Right lobe of liver (tissue), 6 donors: Measurements from ENCODE around the gene CCDC127. TPM values are rescaled to one million over a fixed set of nuclear protein-coding genes. Genes with fewer than 3 reads are reported as not detected.
"Not testable (repeated sequence)": the region's sequence is repeated elsewhere in the genome, so short reads cannot be mapped to it uniquely, and the experiment has no call there.

ENCODE experiments used
- ATAC-seq, 4 donors: fragments of 200-7000 bp; cut with Tn5 transposase; one replicate each; pipeline ENCODE4 v1.9.1; 2020; ENCODE audit warnings: mild to moderate bottlenecking in 4 of 4, moderate library complexity in 4 of 4
- DNase-seq, 3 donors: peaks; one replicate each; pipeline ENCODE4 v3.0.0-alpha.2; 2020
- H3K27ac ChIP-seq, 3 donors: fragments of 200-600 bp; one replicate each; pipeline ENCODE4 v1.8.0; 2022
- H3K27me3 ChIP-seq, 2 donors: fragments of 200-600 bp; one replicate each; pipeline ENCODE4 v1.8.0; 2022
- H3K36me3 ChIP-seq, 4 donors: fragments of 200-600 bp; sonication (generic) in 1 of 4; one replicate each; pipeline versions ENCODE4 v1.5.1 to v1.8.0; 2017 to 2022; ENCODE audit warnings: control low read depth in 1 of 4
- H3K4me1 ChIP-seq, 4 donors: fragments of 200-600 bp; sonication (generic) in 1 of 4; one replicate each; pipeline versions ENCODE4 v1.5.1 to v1.8.0; 2017 to 2022; ENCODE audit warnings: control low read depth in 1 of 4
- H3K4me3 ChIP-seq, 3 donors: fragments of 200-600 bp; one replicate each; pipeline ENCODE4 v1.8.0; 2022
- H3K9me3 ChIP-seq, 4 donors: fragments of 200-600 bp; sonication (generic) in 1 of 4; one replicate each; pipeline versions ENCODE4 v1.5.1 to v1.8.0; 2017 to 2022; ENCODE audit warnings: control low read depth in 1 of 4
- CTCF ChIP-seq, 4 donors: fragments of 200-600 bp in 3 of 4; fragments of 450-650 bp in 1 of 4; IDR thresholded peaks; one replicate each; pipeline versions ENCODE4 v1.5.1 to v1.8.0; 2016 to 2022; ENCODE audit warnings: antibody characterized with exemption in 4 of 4, mild to moderate bottlenecking in 2 of 4
- POLR2A ChIP-seq: fragments of 450-650 bp; IDR thresholded peaks from one replicate; pipeline ENCODE4 v1.6.1; 2017; ENCODE audit warnings: antibody characterized with exemption, mild to moderate bottlenecking
- WGBS: methylation state at CpG from one replicate; pipeline ENCODE4 v1.1.6; 2018; ENCODE audit warnings: low coverage, low lambda C conversion rate; ENCODE audit not compliant: insufficient coverage; ENCODE audit errors: missing lambda C conversion rate; 5-methylcytosine and 5-hydroxymethylcytosine counted together
- intact Hi-C, 2 donors: fragments of 100-400 bp; cut with DNase I; formaldehyde crosslinking; loops; one replicate each; pipeline versions ENCODE4 v1.11.2 to v1.14.1; 2022
- total RNA-seq, 6 experiments: library from RNA; depleted of rRNA in 2 of 6; stranded (reverse); fragments of >200 nt in 2 of 6; fragmentation: NEBNext Ultra II Directional in 3 of 6; extraction: Animal tissue kit (Norgen Biotek cat#: 25700) in 3 of 6; gene quantifications; one replicate each; pipeline versions ENCODE4 v1.1.0 to v1.2.4, GENCODE V29; 2016 to 2023
- donor health status: DM: no; HTN: yes; CAD: no.
- donor health status: DM: no; HTN: no; CAD: no.
- donor health status: DM: no; HTN: no; CAD: no.
- donor health status: DM: no; HTN: yes; CAD: no.
- donor health status: DM: no; HTN: yes; CAD: no.

Gene CCDC127
- total RNA-seq, 6 experiments from 2014 or later: 1.2 to 3.6 (median 2.2) TPM

- TF ChIP-seq POLR2A (peak; percentile 3), CTCF (IDR thresholded peaks at IDR 0.05) (peak in 1 of 4 donors; percentile 4)
- H3K27me3 ChIP-seq: no peaks in the 10 kb centered on the region
- ATAC-seq (peak; percentile 44 to 68 (median 68)), DNase-seq (peak; percentile 60 to 76 (median 66))
- 0% methylated on average over 3 of the region's 73 CpGs for WGBS
- peaks cover 0 to 32% (median 7%) of the 10 kb centered on the region in 4 donors for H3K4me1 ChIP-seq
- intact Hi-C loops: no loop called here
- H3K36me3 ChIP-seq: peaks cover 0 to 2% (median 0%) of the 10 kb centered on the region in 4 donors
- peak overlapping the region; percentile 92 to 94 (median 93) for H3K27ac ChIP-seq
- H3K4me3 ChIP-seq: peak overlapping the region; percentile 91 to 98 (median 97)
- no peaks in the 10 kb centered on the region for H3K9me3 ChIP-seq
These were observed 721 bp upstream of the CCDC127 start for GRCh38 chr5:218457-219291.

GRCh38 chr5:216076-216475, 1.9 kb downstream of the CCDC127 start:
- intact Hi-C loops, ATAC-seq, DNase-seq: not testable (repeated sequence)

GRCh38 chr5:215256-215655, 2.7 kb downstream of the CCDC127 start:
- WGBS: 88% methylated on average over 1 of the region's 2 CpGs
- intact Hi-C loops, H3K9me3 ChIP-seq, H3K27ac ChIP-seq, H3K36me3 ChIP-seq, DNase-seq, H3K27me3 ChIP-seq, H3K4me1 ChIP-seq, ATAC-seq, H3K4me3 ChIP-seq: not testable (repeated sequence)

More at GRCh38 chr5:216076-216475, 1.9 kb downstream of the CCDC127 start:
- H3K27ac ChIP-seq, H3K9me3 ChIP-seq, H3K4me3 ChIP-seq, H3K27me3 ChIP-seq, H3K36me3 ChIP-seq: not testable (repeated sequence)
- WGBS: 83% methylated on average over 9 of the region's 10 CpGs
- peaks cover 0 to 17% (median 6%) of the 10 kb centered on the region in 4 donors for H3K4me1 ChIP-seq

GRCh38 chr5:213803-214395, 4.1 kb downstream of the CCDC127 start:
- H3K4me3 ChIP-seq: no peak overlapping the region
- intact Hi-C loops: no loop called here
- no peaks in the 10 kb centered on the region for H3K36me3 ChIP-seq
- 93% methylated on average over 11 of the region's 12 CpGs for WGBS
- H3K27ac ChIP-seq: no peak overlapping the region
- no peaks in the 10 kb centered on the region for H3K4me1 ChIP-seq
- no peaks in the 10 kb centered on the region for H3K9me3 ChIP-seq
- no peaks in the 10 kb centered on the region for H3K27me3 ChIP-seq
- DNase-seq: no peak
- no peak for TF ChIP-seq CTCF (IDR thresholded peaks at IDR 0.05)
- ATAC-seq: no peak

GRCh38 chr5:208449-209114, 9.4 kb downstream of the CCDC127 start:
- WGBS: 77% methylated on average over 6 of the region's 15 CpGs
- no peaks in the 10 kb centered on the region for H3K9me3 ChIP-seq
- peaks cover 0 to 8% (median 3%) of the 10 kb centered on the region in 4 donors for H3K36me3 ChIP-seq
- no peaks in the 10 kb centered on the region for H3K4me1 ChIP-seq
- no peak overlapping the region for H3K4me3 ChIP-seq
- TF ChIP-seq CTCF (IDR thresholded peaks at IDR 0.05) (no peak), POLR2A (no peak)
- intact Hi-C loops: no loop called here
- ATAC-seq: peak in 1 of 4 donors; percentile 26
- peak in 1 of 3 donors; percentile 30 for DNase-seq
- no peak overlapping the region for H3K27ac ChIP-seq
- no peaks in the 10 kb centered on the region for H3K27me3 ChIP-seq
